Measurements from ENCODE around the gene GPR84. TPM values are rescaled to one million over a fixed set of nuclear protein-coding genes. Genes with fewer than 3 reads are reported as not detected.

Gene GPR84
- total and polyA plus RNA-seq, 2 donors (not counting 3 experiments of a cell fraction or from before 2014, with no cell fraction given) = not detected

GRCh38 chr12:54341378-54342300 lies 22.6 kb downstream of the GPR84 start:
- Histone ChIP-seq H3K36me3 (ENCODE audit: control insufficient read depth in 2 of 2, extremely low read depth in 1 of 2, insufficient read depth in 2 of 2, low read length in 2 of 2) (peaks cover 21 to 23% of the 10 kb centered on the region in 2 experiments), H3K4me3 (replicated peaks in 1 of 3; ENCODE audit: insufficient read depth in 1 of 3, low read depth in 1 of 3, low read length in 3 of 3) (no peak overlapping the region), H4K20me1 (replicated peaks; ENCODE audit: control insufficient read depth, extremely low read depth, insufficient read depth, low read length) (no peaks in the 10 kb centered on the region), H3K4me1 (ENCODE audit: control insufficient read depth, extremely low read depth, insufficient read depth, low read length) (no peaks in the 10 kb centered on the region), H3K27ac (ENCODE audit: insufficient read depth, low read depth, low read length) (no peak overlapping the region), H3K4me2 (ENCODE audit: insufficient read depth, low read length) (no peak overlapping the region), H3K9me3 (replicated peaks; ENCODE audit: control insufficient read depth, insufficient read depth, low read length) (no peaks in the 10 kb centered on the region), H2AFZ (ENCODE audit: low read depth, low read length) (no peak overlapping the region), H3K79me2 (ENCODE audit: control insufficient read depth, insufficient read depth, low read length) (peaks cover 4% of the 10 kb centered on the region), H3K27me3 (ENCODE audit: control insufficient read depth in 2 of 2, insufficient read depth in 2 of 2, low read length in 2 of 2) (no peaks in the 10 kb centered on the region), H3K9me1 (replicated peaks; ENCODE audit: control insufficient read depth, extremely low read depth, insufficient read depth, low read length) (no peaks in the 10 kb centered on the region), H3K9ac (replicated peaks; ENCODE audit: extremely low read depth, insufficient read depth, low read length) (no peak overlapping the region)
- intact Hi-C loops (cut with micrococcal nuclease) = no loop called here
- no peak for DNase-seq (ENCODE audit: low read depth, low spot score)
- dilution Hi-C loops (cut with MboI; ENCODE audit: extremely low pct_ligation_motif_present, low sequenced_read_pairs) = no loop called here
- no peak for TF ChIP-seq MYC (IDR thresholded peaks at IDR 0.05; ENCODE audit: low read depth, low read length)
- TF ChIP-seq FOS (IDR thresholded peaks at IDR 0.05; ENCODE audit: borderline replicate concordance, insufficient read depth, low read length) = no peak
- no peak for TF ChIP-seq EZH2 (IDR thresholded peaks at IDR 0.05; ENCODE audit: borderline replicate concordance, low read depth, low read length, severe bottlenecking)
- TF ChIP-seq POLR2AphosphoS5 (IDR thresholded peaks at IDR 0.05; ENCODE audit: insufficient read depth, low read depth, low read length) = no peak
- no peak for TF ChIP-seq POLR2A (IDR thresholded peaks at IDR 0.05; ENCODE audit: low read depth, low read length)
- no peak for TF ChIP-seq CTCF (IDR thresholded peaks at IDR 0.05; ENCODE audit: extremely low read depth in 1 of 2, insufficient read depth in 1 of 2, low read depth in 1 of 2, low read length in 2 of 2)
- no peak for TF ChIP-seq JUN (IDR thresholded peaks at IDR 0.05; ENCODE audit: borderline replicate concordance, insufficient read depth, insufficient read length, low read depth)
- TF ChIP-seq MAX (IDR thresholded peaks at IDR 0.05; ENCODE audit: insufficient read depth, insufficient read length) = no peak
- TF ChIP-seq GATA2 (IDR thresholded peaks at IDR 0.05; ENCODE audit: insufficient read depth, insufficient read length, low read depth, low read length) = no peak
- FAIRE-seq = no peak
- CTCF ChIA-PET = interaction anchor here (1.0 to 1.2 kb wide), 5 partner anchors 9 to 121 kb away, joined by 3 to 5 read pairs (median 3); no protein-coding TSS in a partner anchor
- POLR2A ChIA-PET = no interaction called here
- no TSS peak for BruUV-seq (replicated peaks)

Measured in endothelial cell of umbilical vein (primary cell).